HEK293 (cell line): ENCODE measurements around the gene RANBP10.

ENCODE experiments used
- CTCF ChIA-PET: fragments of 350-600 bp; formaldehyde crosslinking; extraction: SDS; loops from one replicate; lab custom pipeline; 2021; ENCODE audit warnings: antibody characterized with exemption; lab: Yijun Ruan, JAX
- POLR2A ChIA-PET: fragments of 300-600 bp; formaldehyde crosslinking; extraction: SDS; loops from one replicate; lab custom pipeline; 2020; ENCODE audit warnings: antibody characterized with exemption, inconsistent platforms; lab: Yijun Ruan, JAX
- H3K27ac ChIP-seq: fragments of 200-500 bp; sonication (Bioruptor generic); 2 replicates; pipeline ENCODE4 v1.5.1; 2014; ENCODE audit warnings: low read depth, low read length, control low read depth, inconsistent platforms; ENCODE audit errors: extremely low read depth
- H3K36me3 ChIP-seq, 2 experiments: fragments of 200-500 bp in 1 of 2; sonication (Bioruptor generic) in 1 of 2; 1 replicate in 1 of 2; 2 replicates in 1 of 2; pipeline ENCODE4 v1.5.1; 2014 to 2017; ENCODE audit warnings: inconsistent platforms in 2 of 2, low read length in 2 of 2; ENCODE audit not compliant: control insufficient read depth in 2 of 2, insufficient read depth in 1 of 2
- H3K4me1 ChIP-seq: fragments of 200-500 bp; sonication (Bioruptor generic); 2 replicates; pipeline ENCODE4 v1.5.1; 2014; ENCODE audit warnings: mild to moderate bottlenecking, low read length, inconsistent platforms; ENCODE audit not compliant: control insufficient read depth, insufficient read depth
- H3K4me3 ChIP-seq: 2 replicates; pipeline ENCODE4 v1.5.1; 2011; ENCODE audit warnings: low read depth, mild to moderate bottlenecking, control low read depth, low read length, moderate library complexity
- H3K9me3 ChIP-seq: fragments of 200-500 bp; sonication (Bioruptor generic); 2 replicates; pipeline ENCODE4 v1.5.1; 2014; ENCODE audit warnings: low read depth, low read length, inconsistent platforms; ENCODE audit not compliant: control insufficient read depth, insufficient read depth
- GLIS2 ChIP-seq: fragments of 450-650 bp; formaldehyde crosslinking; IDR thresholded peaks from 2 replicates; pipeline ENCODE4 v1.5.1; 2016; ENCODE audit warnings: missing biosample characterization, missing genetic modification characterization
- KLF1 ChIP-seq: fragments of 450-650 bp; formaldehyde crosslinking; IDR thresholded peaks from 2 replicates; pipeline ENCODE4 v1.5.1; 2016; ENCODE audit warnings: missing biosample characterization, missing genetic modification characterization
- PRDM2 ChIP-seq: fragments of 450-650 bp; formaldehyde crosslinking; IDR thresholded peaks from 2 replicates; pipeline ENCODE4 v1.5.1; 2016; ENCODE audit warnings: missing biosample characterization, missing genetic modification characterization, borderline replicate concordance
- SP7 ChIP-seq: fragments of 450-650 bp; formaldehyde crosslinking; IDR thresholded peaks from 2 replicates; pipeline ENCODE4 v1.5.1; 2016; ENCODE audit warnings: missing biosample characterization, missing genetic modification characterization
- WT1 ChIP-seq: fragments of 450-650 bp; formaldehyde crosslinking; IDR thresholded peaks from 2 replicates; pipeline ENCODE4 v1.5.1; 2016; ENCODE audit warnings: missing biosample characterization, missing genetic modification characterization
- YY1 ChIP-seq: fragments of 450-650 bp; formaldehyde crosslinking; IDR thresholded peaks from 2 replicates; pipeline ENCODE4 v1.5.1; 2018; ENCODE audit warnings: missing biosample characterization, missing genetic modification characterization
- ZBTB26 ChIP-seq: fragments of 450-650 bp; formaldehyde crosslinking; optimal IDR thresholded peaks from 2 replicates; pipeline ENCODE3; 2016; ENCODE audit warnings: missing biosample characterization, mild to moderate bottlenecking, missing genetic modification characterization
- ZNF121 ChIP-seq: fragments of 450-650 bp; formaldehyde crosslinking; IDR thresholded peaks from 2 replicates; pipeline ENCODE4 v1.5.1; 2016; ENCODE audit warnings: missing biosample characterization, missing genetic modification characterization
- ZNF133 ChIP-seq: fragments of 450-650 bp; formaldehyde crosslinking; IDR thresholded peaks from 2 replicates; pipeline ENCODE4 v1.5.1; 2016; ENCODE audit warnings: missing biosample characterization, missing genetic modification characterization
- ZNF24 ChIP-seq: fragments of 450-650 bp; formaldehyde crosslinking; IDR thresholded peaks from 2 replicates; pipeline ENCODE4 v1.5.1; 2016; ENCODE audit warnings: missing biosample characterization, missing genetic modification characterization
- ZNF529 ChIP-seq: fragments of 450-650 bp; formaldehyde crosslinking; IDR thresholded peaks from 2 replicates; pipeline ENCODE4 v1.5.1; 2017; ENCODE audit warnings: missing genetic modification characterization, missing biosample characterization; ENCODE audit not compliant: insufficient replicate concordance
- ZNF585B ChIP-seq: fragments of 450-650 bp; formaldehyde crosslinking; IDR thresholded peaks from 2 replicates; pipeline ENCODE4 v1.5.1; 2016; ENCODE audit warnings: missing biosample characterization, missing genetic modification characterization
- ZNF626 ChIP-seq: fragments of 450-650 bp; sonication (Bioruptor Pico); formaldehyde crosslinking; IDR thresholded peaks from 2 replicates; pipeline ENCODE4 v1.5.1; 2018; ENCODE audit warnings: missing biosample characterization, missing genetic modification characterization, inconsistent platforms
- ZNF639 ChIP-seq: fragments of 450-650 bp; formaldehyde crosslinking; IDR thresholded peaks from 2 replicates; pipeline ENCODE4 v1.5.1; 2016; ENCODE audit warnings: missing biosample characterization, missing genetic modification characterization
- ZNF677 ChIP-seq: fragments of 450-650 bp; IDR thresholded peaks from 2 replicates; pipeline ENCODE4 v1.5.0; 2018; ENCODE audit warnings: missing biosample characterization, mild to moderate bottlenecking, missing genetic modification characterization, moderate library complexity
- ZNF692 ChIP-seq: fragments of 450-650 bp; formaldehyde crosslinking; IDR thresholded peaks from 2 replicates; pipeline ENCODE4 v1.5.1; 2016; ENCODE audit warnings: missing biosample characterization, missing genetic modification characterization
- ZNF701 ChIP-seq: fragments of 450-650 bp; formaldehyde crosslinking; IDR thresholded peaks from 2 replicates; pipeline ENCODE4 v1.5.1; 2016; ENCODE audit warnings: missing biosample characterization, missing genetic modification characterization
- ZNF76 ChIP-seq: fragments of 450-650 bp; formaldehyde crosslinking; IDR thresholded peaks from 2 replicates; pipeline ENCODE4; 2016; ENCODE audit warnings: low read depth, missing biosample characterization, missing genetic modification characterization, borderline replicate concordance
- ZNF843 ChIP-seq: fragments of 450-650 bp; formaldehyde crosslinking; IDR thresholded peaks from 2 replicates; pipeline ENCODE4 v1.5.1; 2016; ENCODE audit warnings: missing biosample characterization, missing genetic modification characterization
- ZSCAN5A ChIP-seq: fragments of 450-650 bp; formaldehyde crosslinking; IDR thresholded peaks from 2 replicates; pipeline ENCODE4 v1.5.1; 2016; ENCODE audit warnings: missing biosample characterization, missing genetic modification characterization
- ZXDB ChIP-seq: fragments of 450-650 bp; formaldehyde crosslinking; IDR thresholded peaks from 2 replicates; pipeline ENCODE4 v1.5.1; 2016; ENCODE audit warnings: missing biosample characterization, missing genetic modification characterization

RANBP10 gene

GRCh38 chr16:67847064-67847861 is 40.9 kb upstream of the RANBP10 start, which contains the start of gene CENPT (continued):
- TF ChIP-seq PRDM2 (tag by site-specific recombination) = peak; percentile 46; the same call in 1 of the 2 replicates
- TF ChIP-seq KLF1 (tag by site-specific recombination) = peak; percentile 84
- no peak for TF ChIP-seq WT1 (tag by site-specific recombination)
- 0 out of 2 replicates have a peak, but pooled peaks have one; percentile 49 for TF ChIP-seq ZXDB
- no peak for TF ChIP-seq YY1
- no peak for TF ChIP-seq ZNF76 (tag by site-specific recombination)
- 0 out of 2 replicates have a peak, but pooled peaks have one; percentile 36 for TF ChIP-seq GLIS2 (tag by site-specific recombination)
- TF ChIP-seq ZNF585B (tag by site-specific recombination) = 0 out of 2 replicates have a peak, but pooled peaks have one; percentile 3
- no peak for TF ChIP-seq ZSCAN5A (tag by site-specific recombination)
- TF ChIP-seq ZBTB26 (tag by site-specific recombination) = no peak
- TF ChIP-seq ZNF677 (tag by site-specific recombination) = no peak
- no peak for TF ChIP-seq ZNF701 (tag by site-specific recombination)

GRCh38 chr16:67846320-67847063 is 40.1 kb upstream of the RANBP10 start, which contains the start of gene NUTF2:
TSS of gene NUTF2 (plus strand) at chr16:67846933. CDS start at chr16:67865131, 18,198 bp downstream.
- POLR2A ChIA-PET = interaction anchor here (0.6 to 4.3 kb wide), 14 partner anchors 13 to 325 kb away, joined by 3 to 38 read pairs (median 5); partner anchors contain the start of genes ACD, DDX28, DUS2 and EDC4
- H3K4me1 ChIP-seq = peaks cover 16% of the 10 kb centered on the region
- H3K4me3 ChIP-seq = peak within 1 kb of the TSS; percentile 91
- peaks cover 0 to 32% of the 10 kb centered on the region in 2 experiments; a peak in 2 of 3 replicates for H3K36me3 ChIP-seq
- peak within 1 kb of the TSS; percentile 92 for H3K27ac ChIP-seq
- no peaks in the 10 kb centered on the region for H3K9me3 ChIP-seq
- CTCF ChIA-PET = interaction anchor here (0.6 to 1.7 kb wide), 4 partner anchors 19 to 38 kb away, joined by 3 to 6 read pairs (median 3); partner anchors contain the start of gene NRN1L
- TF ChIP-seq ZNF692 (tag by site-specific recombination) (peak; percentile 75; the same call in 1 of the 2 replicates), ZNF626 (no peak), ZNF24 (tag by site-specific recombination) (0 out of 2 replicates have a peak, but pooled peaks have one; percentile 47), ZNF133 (no peak), ZNF121 (tag by site-specific recombination) (0 out of 2 replicates have a peak, but pooled peaks have one; percentile 10), ZNF529 (tag by site-specific recombination) (no peak), ZNF639 (0 out of 2 replicates have a peak, but pooled peaks have one; percentile 44), ZNF843 (tag by site-specific recombination) (peak; percentile 72), SP7 (tag by site-specific recombination) (peak; percentile 81)
